ENCODE data around the gene CDK5R1.
A peak's percentile ranks its signal among the peaks of the same experiment; 100 is the strongest.
"Not testable (repeated sequence)": the region's sequence is repeated elsewhere in the genome, so short reads cannot be mapped to it uniquely, and the experiment has no call there.

The CDK5R1 gene

GRCh38 chr17:32519228-32520103 is 32.7 kb downstream of the CDK5R1 start:
- peak; percentile 64 for DNase-seq

- DNase-seq: peak; percentile 50
Measured at GRCh38 chr17:32520104-32520701, 33.4 kb downstream of the CDK5R1 start.

- DNase-seq: no peak
Measured at GRCh38 chr17:32520737-32521404, 34.1 kb downstream of the CDK5R1 start.

GRCh38 chr17:32523017-32523680 is 36.4 kb downstream of the CDK5R1 start:
- no peak for DNase-seq

GRCh38 chr17:32523827-32524552 is 37.2 kb downstream of the CDK5R1 start:
- no peak for DNase-seq

- DNase-seq: not testable (repeated sequence)
Measured at GRCh38 chr17:32524553-32524880, 37.7 kb downstream of the CDK5R1 start.

GRCh38 chr17:32525122-32525521 is 38.3 kb downstream of the CDK5R1 start:
- no peak for DNase-seq

- no peak for DNase-seq
Measured at GRCh38 chr17:32527146-32527545, 40.4 kb downstream of the CDK5R1 start.

- no peak for DNase-seq
Measured at GRCh38 chr17:32528825-32529224, 42.0 kb downstream of the CDK5R1 start.

- DNase-seq: no peak
Measured at GRCh38 chr17:32529604-32530003, 42.8 kb downstream of the CDK5R1 start.

- DNase-seq: no peak
Measured at GRCh38 chr17:32533296-32533695, 46.5 kb downstream of the CDK5R1 start.

GRCh38 chr17:32536736-32537643 is 50.2 kb downstream of the CDK5R1 start:
- DNase-seq: no peak
